Measurements from ENCODE around the gene NUP62.

NUP62 gene

GRCh38 chr19:49924004-49924880 is 5.1 kb downstream of the NUP62 start:
- peak; percentile 38 for DNase-seq

- no peak for DNase-seq
These were observed 6.0 kb downstream of the NUP62 start for GRCh38 chr19:49923055-49924003.

GRCh38 chr19:49921871-49922795 is 7.2 kb downstream of the NUP62 start:
- DNase-seq, result peak; percentile 63

- no peak for DNase-seq
These were observed 8.5 kb downstream of the NUP62 start for GRCh38 chr19:49920624-49921363.

- DNase-seq, result no peak
These were observed 11.2 kb downstream of the NUP62 start for GRCh38 chr19:49918089-49918488.

DNA sequence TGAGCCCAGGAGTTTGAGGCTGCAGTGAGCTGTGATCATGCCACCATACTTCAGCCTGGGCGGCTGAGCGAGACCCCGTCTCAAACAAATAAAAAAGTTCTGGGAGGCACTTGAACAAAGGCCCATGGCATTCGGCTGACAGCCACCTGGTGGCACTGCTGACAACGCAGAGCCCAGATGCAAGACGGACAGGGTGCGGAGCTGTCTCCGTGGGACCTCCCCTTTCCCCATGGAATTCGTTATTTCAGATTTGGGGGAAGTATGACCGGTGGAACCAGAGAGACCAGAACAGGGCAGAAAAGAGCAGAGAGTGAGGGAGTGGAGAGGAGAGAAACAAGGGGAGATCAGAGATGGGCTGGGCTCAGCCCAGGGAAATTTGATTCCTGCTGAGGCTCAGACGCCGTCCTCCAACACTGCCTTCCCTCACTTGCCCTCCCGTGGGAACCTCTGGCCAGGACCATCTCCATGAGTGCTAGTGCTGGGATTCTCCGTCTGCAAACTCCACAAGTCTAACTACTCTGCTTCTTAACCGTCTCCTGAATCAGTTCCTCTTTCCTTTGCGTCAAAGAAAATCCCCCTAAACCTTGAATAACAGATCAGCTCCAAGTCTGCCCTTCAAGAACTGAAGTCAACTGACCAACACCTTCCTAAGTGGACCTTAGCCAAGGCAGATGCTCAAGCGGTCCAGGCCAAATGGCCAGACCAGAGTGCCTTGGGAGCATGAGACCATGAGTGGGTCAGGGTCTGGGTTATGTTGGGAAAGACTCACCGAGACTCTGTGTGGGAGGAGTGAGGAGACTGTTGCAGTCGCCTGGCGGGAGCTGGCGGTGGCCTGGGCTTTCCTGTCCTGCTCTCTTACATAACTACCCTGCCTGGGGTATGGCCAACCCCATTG is 12.2 kb downstream of the NUP62 start:
- DNase-seq, result no peak

GRCh38 chr19:49915271-49915670 is 14.0 kb downstream of the NUP62 start:
- no peak for DNase-seq

- no peak for DNase-seq
These were observed 15.6 kb downstream of the NUP62 start for GRCh38 chr19:49913720-49914119.

GRCh38 chr19:49912965-49913685 is 16.2 kb downstream of the NUP62 start:
- no peak for DNase-seq

DNA sequence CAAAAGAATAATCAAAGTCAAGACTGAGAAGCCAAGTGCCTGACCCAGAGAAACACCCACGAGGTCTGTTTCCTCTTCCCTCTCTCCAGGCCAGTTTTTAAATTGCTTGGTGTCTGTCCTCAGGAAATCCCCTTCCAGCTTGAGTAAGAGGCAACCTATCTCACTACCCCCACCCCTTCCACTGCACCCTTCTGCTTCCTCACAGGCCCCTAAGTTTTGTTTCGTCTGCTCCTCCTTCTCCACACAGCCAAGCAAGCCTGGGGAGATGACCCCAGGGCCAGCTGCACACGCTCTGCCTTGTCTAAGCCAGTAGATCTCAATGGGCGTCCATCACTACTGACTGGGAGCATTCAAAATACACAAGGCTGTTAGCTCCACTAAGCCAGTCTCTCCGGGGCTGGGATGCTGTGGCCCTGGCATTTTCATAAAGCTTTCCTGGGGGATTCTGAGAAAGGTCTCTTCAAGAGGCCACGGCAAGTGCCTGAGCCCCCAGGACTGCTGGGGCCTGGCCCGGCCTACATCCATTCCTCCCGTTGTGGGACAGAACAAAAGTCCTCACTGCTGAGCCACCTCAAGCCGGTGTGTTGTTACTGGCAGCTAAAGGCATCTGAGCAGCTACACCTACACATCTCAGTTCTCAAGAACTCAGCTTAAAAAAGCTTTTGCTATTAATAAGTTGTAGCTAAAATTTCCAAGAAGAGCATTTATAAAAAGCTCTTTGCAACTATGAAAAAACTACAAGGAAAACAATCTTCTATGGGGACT is 17.7 kb downstream of the NUP62 start:
- DNase-seq, result no peak

- no peak for DNase-seq
These were observed 19.1 kb downstream of the NUP62 start for GRCh38 chr19:49910179-49910578.

GRCh38 chr19:49908480-49909420 is 20.6 kb downstream of the NUP62 start:
- DNase-seq, result no peak

- no peak for DNase-seq
These were observed 21.4 kb downstream of the NUP62 start for GRCh38 chr19:49907745-49908446.

GRCh38 chr19:49906879-49907564 is 22.3 kb downstream of the NUP62 start:
- no peak for DNase-seq

GRCh38 chr19:49904136-49904535 is 25.2 kb downstream of the NUP62 start:
- no peak for DNase-seq

DNA sequence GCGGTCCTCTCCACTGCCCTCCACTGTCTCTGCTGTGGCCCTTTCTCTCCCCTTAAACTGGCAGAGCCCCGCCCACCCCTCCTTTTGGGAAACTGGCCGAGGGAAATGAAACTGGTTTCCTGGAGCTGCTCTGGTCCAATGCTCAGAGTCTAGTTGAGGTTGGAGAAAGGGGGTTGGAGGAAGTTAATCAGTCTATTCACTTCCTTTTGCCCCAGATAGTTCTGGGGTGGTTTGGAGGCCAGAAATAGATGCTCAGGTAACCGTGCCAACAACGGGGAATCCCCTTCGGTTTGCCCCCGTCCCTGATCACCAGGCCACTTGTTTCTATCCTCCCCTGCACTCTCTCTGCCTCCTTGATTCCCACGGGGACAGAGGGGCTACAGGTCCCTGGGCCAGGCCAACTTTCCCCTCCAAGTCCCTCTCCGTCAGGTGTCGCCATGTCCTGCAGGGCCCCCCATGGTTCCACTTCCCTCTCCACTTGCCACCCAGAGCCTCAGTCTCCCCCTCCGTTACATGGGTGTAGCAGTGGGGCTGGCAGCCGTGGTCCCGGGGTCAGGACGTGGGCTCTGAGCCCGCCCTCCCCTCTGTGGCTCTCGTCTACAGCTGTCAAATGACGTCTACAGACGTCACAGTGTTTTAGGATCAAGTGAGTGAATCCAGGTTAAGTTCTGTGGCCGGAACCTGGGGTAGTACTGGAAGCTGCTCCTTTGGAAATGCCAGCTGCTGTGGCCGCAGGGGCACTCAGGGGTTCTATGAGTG is 32.3 kb downstream of the NUP62 start, which contains the start of gene IL4I1:
Gene IL4I1, minus strand, starts transcription at position 25 of the 759 bp plus-strand sequence. CDS start 727 bp downstream, outside the sequence.
- DNase-seq, result peak; percentile 18
